Measurements from ENCODE around the gene RTKN.
"Not testable (repeated sequence)": the region's sequence is repeated elsewhere in the genome, so short reads cannot be mapped to it uniquely, and the experiment has no call there.

The RTKN gene

DNA sequence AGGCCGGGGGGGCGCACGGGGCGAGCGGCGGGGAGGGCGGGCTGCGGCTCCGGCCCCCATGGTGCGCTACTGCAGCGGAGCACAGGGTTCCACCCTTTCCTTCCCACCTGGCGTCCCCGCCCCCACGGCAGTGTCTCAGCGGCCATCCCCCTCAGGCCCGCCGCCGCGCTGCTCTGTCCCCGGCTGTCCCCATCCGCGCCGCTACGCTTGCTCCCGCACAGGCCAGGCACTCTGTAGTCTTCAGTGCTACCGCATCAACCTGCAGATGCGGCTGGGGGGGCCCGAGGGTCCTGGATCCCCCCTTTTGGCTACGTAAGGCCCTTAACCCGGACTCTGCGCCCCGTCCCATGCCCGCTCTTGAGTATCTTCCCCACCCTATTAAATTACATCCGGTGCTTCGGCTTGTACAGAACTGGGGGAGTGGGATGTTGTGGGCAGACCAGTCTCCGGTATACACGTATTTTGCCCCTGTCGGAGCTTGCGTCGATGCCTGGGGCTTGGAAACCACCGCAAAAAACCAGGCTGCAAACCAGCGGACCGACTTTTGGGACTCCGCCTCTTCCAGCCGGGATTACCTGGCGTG, 15.9 kb upstream of the RTKN start:
- H3K27ac Mint-ChIP-seq = peak overlapping the region; percentile 99 to 100
- no peaks in the 10 kb centered on the region for H3K27me3 Mint-ChIP-seq
- H3K4me3 Mint-ChIP-seq = peak overlapping the region; percentile 96 to 98
- ATAC-seq (replicated peaks) (peak; percentile 58), DNase-seq (peak; percentile 80 to 82 (median 82))
- H3K9me3 Mint-ChIP-seq = no peaks in the 10 kb centered on the region
- H3K36me3 Mint-ChIP-seq (ENCODE audit: insufficient read depth) = peaks cover 54% of the 10 kb centered on the region
- H3K4me1 Mint-ChIP-seq (ENCODE audit: low read depth in 2 of 2) = peaks cover 45 to 64% of the 10 kb centered on the region in 2 donors

DNA sequence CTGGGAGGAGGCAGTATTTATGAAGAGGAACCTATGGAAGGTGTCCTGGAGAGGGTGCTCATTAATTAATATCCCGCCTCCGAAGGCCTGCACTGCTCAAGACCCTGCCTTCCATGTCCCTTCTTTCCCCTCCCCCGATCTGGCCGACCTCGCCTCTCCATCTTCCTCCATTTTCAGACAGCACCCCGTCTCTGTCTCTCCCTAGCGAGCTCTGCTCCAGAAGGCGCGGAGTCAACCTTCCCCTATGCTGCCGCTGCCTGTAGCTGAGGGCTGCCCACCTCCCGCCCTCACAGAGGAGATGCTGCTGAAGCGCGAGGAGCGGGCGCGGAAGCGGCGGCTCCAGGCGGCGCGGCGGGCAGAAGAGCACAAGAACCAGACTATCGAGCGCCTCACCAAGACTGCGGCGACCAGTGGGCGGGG, 15.4 kb upstream of the RTKN start:
- ATAC-seq (replicated peaks) = no peak

DNA sequence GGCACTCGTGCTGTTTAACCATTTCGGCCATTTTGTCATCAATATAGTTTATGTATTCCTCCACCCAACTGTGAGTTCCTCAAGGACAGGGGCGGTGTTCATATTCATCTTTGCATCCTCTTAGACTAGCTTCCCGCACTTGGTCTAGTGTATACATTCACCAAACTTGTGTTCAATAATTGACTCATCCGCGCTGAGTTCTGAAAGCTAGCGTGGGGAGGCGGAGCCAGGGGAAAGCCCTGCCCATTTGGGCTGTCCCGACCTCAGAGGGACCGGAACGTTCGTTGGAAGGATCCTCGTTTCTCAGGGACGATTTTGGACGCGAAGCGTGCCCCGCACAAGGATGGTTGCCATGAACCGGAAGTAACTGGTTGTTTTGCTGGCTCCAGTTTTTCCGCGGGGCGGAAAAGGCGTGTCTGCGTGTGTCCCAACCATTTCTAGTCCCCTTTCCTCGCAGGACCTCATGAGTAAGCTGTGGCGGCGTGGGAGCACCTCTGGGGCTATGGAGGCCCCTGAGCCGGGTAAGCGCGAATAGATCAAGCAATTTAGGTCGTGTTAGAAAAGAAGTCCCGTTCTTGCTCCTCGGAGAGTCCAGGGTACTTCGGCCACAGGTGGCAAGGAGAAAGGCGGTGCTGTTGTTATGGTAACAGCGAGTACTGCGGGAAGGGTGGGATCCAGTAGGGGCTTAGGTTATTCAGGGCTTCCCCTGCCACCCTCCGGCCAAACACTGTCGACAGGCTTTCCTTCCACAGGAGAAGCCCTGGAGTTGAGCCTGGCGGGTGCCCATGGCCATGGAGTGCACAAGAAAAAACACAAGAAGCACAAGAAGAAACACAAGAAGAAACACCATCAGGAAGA, 13.1 kb upstream of the RTKN start, which contains the start of gene INO80B:
Gene INO80B, plus strand, starts transcription at position 434 of the 858 bp plus-strand sequence. Its CDS starts 30 bp downstream, at position 464.
- peak within 1 kb of the TSS; percentile 94 to 100 for H3K27ac Mint-ChIP-seq
- peaks cover 44% of the 10 kb centered on the region for H3K36me3 Mint-ChIP-seq (ENCODE audit: insufficient read depth)
- peak; percentile 97 to 99 (median 97) for DNase-seq
- peaks cover 50 to 56% of the 10 kb centered on the region in 2 donors for H3K4me1 Mint-ChIP-seq (ENCODE audit: low read depth in 2 of 2)
- no peaks in the 10 kb centered on the region for H3K9me3 Mint-ChIP-seq
- no peaks in the 10 kb centered on the region for H3K27me3 Mint-ChIP-seq
- peak; percentile 37 for ATAC-seq (replicated peaks)
- H3K4me3 Mint-ChIP-seq = peak within 1 kb of the TSS; percentile 96 to 98

More for the DNA sequence above, 15.4 kb upstream of the RTKN start:
- H3K9me3 Mint-ChIP-seq = no peaks in the 10 kb centered on the region
- peak overlapping the region; percentile 96 to 98 for H3K4me3 Mint-ChIP-seq
- peaks cover 49 to 66% of the 10 kb centered on the region in 2 donors for H3K4me1 Mint-ChIP-seq (ENCODE audit: low read depth in 2 of 2)
- DNase-seq = no peak
- H3K36me3 Mint-ChIP-seq (ENCODE audit: insufficient read depth) = peaks cover 51% of the 10 kb centered on the region
- no peaks in the 10 kb centered on the region for H3K27me3 Mint-ChIP-seq
- H3K27ac Mint-ChIP-seq = peak overlapping the region; percentile 99 to 100

DNA sequence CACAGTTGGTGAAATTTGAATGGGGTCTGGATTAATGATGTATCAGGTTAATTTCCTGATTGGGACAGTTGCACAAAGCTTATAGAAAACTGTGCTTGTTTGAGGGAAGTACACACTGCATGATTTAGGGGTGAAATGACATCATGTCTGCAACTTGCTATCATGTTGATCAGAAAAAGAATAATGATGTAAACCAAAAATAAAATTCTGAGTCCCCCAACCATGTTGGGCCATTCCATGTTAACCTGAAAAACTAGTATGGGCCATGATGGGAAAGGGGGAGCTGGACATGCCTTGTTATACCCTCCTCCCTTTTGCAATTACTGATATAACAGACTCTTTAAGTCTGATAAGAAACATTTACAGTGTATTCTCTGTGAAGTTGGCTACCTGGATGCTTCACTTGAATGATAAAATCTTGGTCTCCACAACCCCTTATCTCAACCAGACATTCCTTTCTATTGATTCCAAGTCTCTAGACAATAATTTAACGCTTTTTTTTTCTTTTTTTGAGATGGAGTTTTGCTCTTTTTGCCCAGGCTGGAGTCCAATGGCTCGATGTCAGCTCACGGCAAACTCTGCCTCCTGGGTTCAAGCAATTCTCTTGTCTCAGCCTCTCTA, 8.9 kb upstream of the RTKN start:
- Mint-ChIP-seq H3K36me3 (ENCODE audit: insufficient read depth) (peaks cover 14% of the 10 kb centered on the region), H3K27me3 (no peaks in the 10 kb centered on the region), H3K4me1 (ENCODE audit: low read depth in 2 of 2) (peaks cover 24 to 29% of the 10 kb centered on the region in 2 donors), H3K27ac (peak overlapping the region; percentile 15 to 82), H3K4me3 (no peak overlapping the region), H3K9me3 (no peaks in the 10 kb centered on the region)
- ATAC-seq (replicated peaks) (no peak), DNase-seq (no peak)

- Mint-ChIP-seq H3K27ac (no peak overlapping the region), H3K9me3 (no peaks in the 10 kb centered on the region), H3K4me1 (ENCODE audit: low read depth in 2 of 2) (peaks cover 9 to 13% of the 10 kb centered on the region in 2 donors), H3K4me3 (no peak overlapping the region), H3K36me3 (ENCODE audit: insufficient read depth) (peaks cover 7% of the 10 kb centered on the region), H3K27me3 (peaks cover 0 to 17% of the 10 kb centered on the region in 2 donors)
- ATAC-seq (replicated peaks) = no peak
- no peak for DNase-seq
These were observed 7.0 kb upstream of the RTKN start for GRCh38 chr2:74448771-74449170.

- Mint-ChIP-seq H3K4me3 (no peak overlapping the region), H3K9me3 (no peaks in the 10 kb centered on the region), H3K27ac (no peak overlapping the region), H3K27me3 (peaks cover 2 to 22% of the 10 kb centered on the region in 2 donors), H3K4me1 (ENCODE audit: low read depth in 2 of 2) (peaks cover under 1 to 4% of the 10 kb centered on the region in 2 donors), H3K36me3 (ENCODE audit: insufficient read depth) (peaks cover 7% of the 10 kb centered on the region)
- DNase-seq (no peak), ATAC-seq (replicated peaks) (no peak)
These were observed 5.7 kb upstream of the RTKN start for GRCh38 chr2:74447230-74447999.

DNA sequence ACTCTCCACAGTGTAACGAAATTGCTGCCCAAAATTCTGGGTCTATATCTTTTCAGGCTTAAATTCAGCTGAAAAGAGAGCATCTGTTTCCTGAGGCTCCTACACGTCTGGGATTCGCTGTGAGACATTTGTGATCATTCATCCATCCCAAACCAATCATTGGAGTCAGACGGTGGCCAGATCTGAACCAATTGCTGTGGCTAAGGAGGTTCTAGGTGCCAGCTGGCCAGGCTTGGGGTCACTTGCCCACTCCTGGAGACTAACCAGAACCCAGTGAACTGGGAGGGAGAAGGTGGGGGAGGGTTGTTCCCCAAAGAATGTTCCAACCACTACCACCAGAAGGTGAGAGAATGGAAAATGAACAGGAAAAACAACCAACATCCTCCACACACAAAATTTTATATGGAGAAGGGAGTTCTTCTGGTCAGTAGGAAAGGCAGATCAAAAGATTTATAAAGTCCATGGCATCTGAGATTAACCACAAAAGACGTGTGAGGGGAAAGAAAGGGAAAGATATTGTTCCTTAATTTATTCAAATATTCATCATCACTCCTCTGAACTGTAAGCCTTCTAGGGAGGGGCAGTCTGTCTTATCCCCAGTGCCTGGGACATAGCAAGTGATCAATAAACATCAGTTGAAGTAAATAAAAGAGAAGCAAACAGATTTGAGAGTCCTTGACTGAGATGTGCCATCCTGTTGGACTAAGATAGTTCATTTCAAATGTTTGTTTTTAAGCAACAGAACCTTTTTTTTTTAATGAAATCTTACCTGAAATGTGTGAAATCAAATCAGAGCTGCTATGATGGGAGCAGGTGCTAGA, 3.0 kb upstream of the RTKN start:
- peaks cover 8 to 10% of the 10 kb centered on the region in 2 donors for H3K4me1 Mint-ChIP-seq (ENCODE audit: low read depth in 2 of 2)
- peaks cover 4% of the 10 kb centered on the region for H3K36me3 Mint-ChIP-seq (ENCODE audit: insufficient read depth)
- DNase-seq = no peak
- no peak for ATAC-seq (replicated peaks)
- peaks cover 15 to 45% of the 10 kb centered on the region in 2 donors for H3K27me3 Mint-ChIP-seq
- no peak overlapping the region for H3K4me3 Mint-ChIP-seq
- no peaks in the 10 kb centered on the region for H3K9me3 Mint-ChIP-seq
- no peak overlapping the region for H3K27ac Mint-ChIP-seq

DNA sequence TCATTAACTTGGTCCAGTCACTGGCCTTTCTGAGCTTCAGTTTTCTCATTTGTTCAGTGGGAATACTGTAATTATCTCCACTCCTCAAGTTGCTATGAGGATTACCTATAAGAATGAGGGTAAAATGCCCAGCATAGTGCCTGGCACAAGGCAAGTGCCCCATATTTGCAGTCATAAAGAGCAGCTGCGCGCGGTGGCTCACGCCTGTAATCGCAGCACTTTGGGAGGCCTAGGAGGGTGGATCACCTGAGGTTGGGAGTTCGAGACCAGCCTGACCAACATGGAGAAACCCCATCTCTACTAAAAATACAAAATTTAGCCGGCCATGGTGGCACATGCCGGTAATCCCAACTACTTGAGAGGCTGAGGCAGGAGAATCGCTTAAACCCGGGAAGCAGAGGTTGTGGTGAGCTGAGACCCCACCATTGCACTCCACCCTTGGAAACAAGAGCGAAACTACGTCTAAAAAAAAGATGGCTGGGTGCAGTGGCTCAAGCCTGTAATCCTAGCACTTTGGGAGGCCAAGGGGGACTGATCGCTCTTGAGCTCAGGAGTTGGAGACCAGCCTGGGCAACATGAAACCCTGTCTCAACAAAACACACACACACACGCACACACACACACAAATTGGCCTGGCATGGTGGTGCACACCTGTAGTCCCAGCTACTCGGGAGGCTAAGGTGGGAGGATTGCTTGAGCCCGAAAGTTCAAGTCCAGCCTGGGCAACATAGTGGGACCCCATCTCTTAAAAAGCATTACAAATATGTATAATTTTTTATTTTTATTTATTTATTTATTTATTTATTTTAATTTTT, 953 bp upstream of the RTKN start:
- not testable (repeated sequence) for H3K4me1 Mint-ChIP-seq (ENCODE audit: low read depth in 2 of 2); ATAC-seq (replicated peaks); DNase-seq; H3K9me3 Mint-ChIP-seq; H3K36me3 Mint-ChIP-seq (ENCODE audit: insufficient read depth)
- Mint-ChIP-seq H3K4me3 (peak overlapping the region; percentile 75 to 76), H3K27ac (peak overlapping the region in 1 of 2 donors; percentile 32), H3K27me3 (peaks cover 23 to 58% of the 10 kb centered on the region in 2 donors)

GRCh38 chr2:74441170-74441689, 507 bp downstream of the RTKN start:
- no peak for ATAC-seq (replicated peaks)
- peaks cover 8 to 10% of the 10 kb centered on the region in 2 donors for H3K4me1 Mint-ChIP-seq (ENCODE audit: low read depth in 2 of 2)
- DNase-seq = no peak
- no peaks in the 10 kb centered on the region for H3K9me3 Mint-ChIP-seq
- H3K36me3 Mint-ChIP-seq (ENCODE audit: insufficient read depth) = peaks cover 4% of the 10 kb centered on the region
- peak overlapping the region; percentile 54 to 75 for H3K4me3 Mint-ChIP-seq
- peaks cover 23 to 58% of the 10 kb centered on the region in 2 donors for H3K27me3 Mint-ChIP-seq
- H3K27ac Mint-ChIP-seq = peak overlapping the region in 1 of 2 donors; percentile 68

DNA sequence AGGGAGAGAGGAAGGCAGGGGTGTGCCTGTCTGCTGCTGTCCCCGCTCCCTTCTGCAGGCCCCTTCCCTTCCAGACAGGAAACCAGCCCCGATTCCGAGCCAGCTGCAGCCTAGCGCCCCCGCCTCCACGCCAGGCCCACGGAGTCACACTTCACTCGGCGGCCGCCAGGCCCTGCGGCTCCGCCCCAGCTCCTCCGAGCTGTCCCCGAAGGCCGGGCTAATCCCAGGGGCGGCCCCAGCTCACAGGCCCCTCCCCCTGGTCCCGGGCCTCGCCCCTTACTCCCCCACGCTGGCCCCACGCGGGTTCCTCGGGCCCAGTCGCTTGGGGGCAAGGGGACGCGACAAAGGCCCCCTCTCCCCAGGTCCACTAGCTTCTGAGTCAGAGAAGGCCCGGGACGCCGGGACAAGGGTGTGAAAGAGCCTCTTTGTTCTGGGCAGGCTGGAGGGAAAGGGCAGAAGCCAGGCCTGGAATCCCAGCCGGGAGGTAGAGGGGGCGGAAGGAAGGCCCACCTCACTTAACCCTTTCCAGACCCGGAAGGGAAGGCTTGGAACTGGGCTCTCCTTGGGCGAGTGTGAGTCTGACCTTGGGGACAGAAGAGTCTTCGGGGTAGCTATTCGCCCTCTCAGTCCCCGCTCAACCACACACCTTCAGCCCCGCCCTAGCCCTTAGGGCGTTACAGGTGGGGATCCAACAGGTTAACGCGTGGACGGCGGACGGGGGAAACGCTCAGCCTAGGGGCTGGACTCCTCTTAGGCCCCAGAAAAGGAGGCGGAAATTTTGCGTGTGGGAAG, 1.2 kb downstream of the RTKN start:
- peak overlapping the region in 1 of 2 donors; percentile 68 for H3K27ac Mint-ChIP-seq
- H3K36me3 Mint-ChIP-seq (ENCODE audit: insufficient read depth) = peaks cover 4% of the 10 kb centered on the region
- H3K4me1 Mint-ChIP-seq (ENCODE audit: low read depth in 2 of 2) = peaks cover 8 to 10% of the 10 kb centered on the region in 2 donors
- DNase-seq (peak; percentile 16 to 32 (median 31)), ATAC-seq (replicated peaks) (peak; percentile 68)
- peak overlapping the region; percentile 54 to 61 for H3K4me3 Mint-ChIP-seq
- H3K27me3 Mint-ChIP-seq = peaks cover 23 to 57% of the 10 kb centered on the region in 2 donors
- no peaks in the 10 kb centered on the region for H3K9me3 Mint-ChIP-seq

Measured in effector memory CD8-positive, alpha-beta T cell (primary cell).